ACC112 (cell line): Measurements from ENCODE around the gene FDXR.
A peak's percentile ranks its signal among the peaks of the same experiment; 100 is the strongest.

Experiments used
- H2AFZ ChIP-seq: fragments of 200-600 bp; sonication (generic); one replicate; pipeline ENCODE4 v1.6.0; 2017; ENCODE audit warnings: antibody characterized with exemption, low read length; ENCODE audit not compliant: unreplicated experiment
- H3K27ac ChIP-seq: fragments of 200-600 bp; sonication (generic); 2 replicates; pipeline ENCODE4 v1.5.1; 2014; ENCODE audit warnings: low read depth, mild to moderate bottlenecking, antibody characterized with exemption, low read length, moderate library complexity
- H3K27me3 ChIP-seq: fragments of 200-600 bp; sonication (generic); 2 replicates; pipeline ENCODE4 v1.6.1; 2014; ENCODE audit warnings: mild to moderate bottlenecking, antibody characterized with exemption, low read length, moderate library complexity, mixed read lengths; ENCODE audit not compliant: insufficient read depth
- H3K36me3 ChIP-seq: fragments of 200-600 bp; sonication (generic); 2 replicates; pipeline ENCODE4 v1.6.1; 2016; ENCODE audit warnings: mild to moderate bottlenecking, antibody characterized with exemption, low read length, moderate library complexity, mixed read lengths; ENCODE audit not compliant: insufficient read depth
- H3K4me1 ChIP-seq: fragments of 200-600 bp; sonication (generic); one replicate; pipeline ENCODE4 v1.6.1; 2016; ENCODE audit warnings: low read length, mixed read lengths; ENCODE audit not compliant: insufficient read depth, unreplicated experiment, control insufficient read depth
- H3K4me3 ChIP-seq: fragments of 200-600 bp; sonication (generic); 2 replicates; pipeline ENCODE4 v1.5.1; 2014; ENCODE audit warnings: mild to moderate bottlenecking, low read depth, low read length
- H3K79me2 ChIP-seq: fragments of 200-600 bp; sonication (generic); one replicate; pipeline ENCODE4 v1.6.0; 2016; ENCODE audit warnings: low read length; ENCODE audit not compliant: control insufficient read depth, unreplicated experiment, insufficient read depth

The FDXR gene

GRCh38 chr17:74879308-74879707, 6.5 kb upstream of the FDXR start:
- peaks cover 20% of the 10 kb centered on the region; the same call in 1 of the 2 replicates for H3K27me3 ChIP-seq
- H3K79me2 ChIP-seq: no peaks in the 10 kb centered on the region
- H3K4me1 ChIP-seq: peaks cover 11% of the 10 kb centered on the region
- no peak overlapping the region for H2AFZ ChIP-seq
- no peak overlapping the region for H3K27ac ChIP-seq
- no peaks in the 10 kb centered on the region for H3K36me3 ChIP-seq
- no peak overlapping the region for H3K4me3 ChIP-seq

- Histone ChIP-seq H2AFZ (no peak overlapping the region), H3K79me2 (no peaks in the 10 kb centered on the region), H3K27ac (no peak overlapping the region), H3K4me3 (no peak overlapping the region), H3K36me3 (no peaks in the 10 kb centered on the region), H3K27me3 (peaks cover 19% of the 10 kb centered on the region; the same call in 1 of the 2 replicates), H3K4me1 (peaks cover 11% of the 10 kb centered on the region)
Measured at GRCh38 chr17:74878658-74879057, 5.9 kb upstream of the FDXR start.

GRCh38 chr17:74877592-74878548, 5.1 kb upstream of the FDXR start:
- H3K4me1 ChIP-seq: peaks cover 11% of the 10 kb centered on the region
- H2AFZ ChIP-seq: no peak overlapping the region
- H3K27me3 ChIP-seq: peaks cover 18% of the 10 kb centered on the region; the same call in 1 of the 2 replicates
- no peak overlapping the region for H3K4me3 ChIP-seq
- no peaks in the 10 kb centered on the region for H3K79me2 ChIP-seq
- H3K36me3 ChIP-seq: no peaks in the 10 kb centered on the region
- H3K27ac ChIP-seq: no peak overlapping the region

GRCh38 chr17:74875977-74876593, 3.3 kb upstream of the FDXR start:
- no peaks in the 10 kb centered on the region for H3K36me3 ChIP-seq
- no peak overlapping the region for H3K27ac ChIP-seq
- peaks cover 17% of the 10 kb centered on the region for H3K4me1 ChIP-seq
- peaks cover 7% of the 10 kb centered on the region; the same call in 1 of the 2 replicates for H3K27me3 ChIP-seq
- H3K4me3 ChIP-seq: no peak overlapping the region
- no peaks in the 10 kb centered on the region for H3K79me2 ChIP-seq
- no peak overlapping the region for H2AFZ ChIP-seq

GRCh38 chr17:74875155-74875976, 2.6 kb upstream of the FDXR start:
- peaks cover 17% of the 10 kb centered on the region for H3K4me1 ChIP-seq
- H3K4me3 ChIP-seq: no peak overlapping the region
- no peaks in the 10 kb centered on the region for H3K36me3 ChIP-seq
- no peaks in the 10 kb centered on the region for H3K27me3 ChIP-seq
- no peak overlapping the region for H2AFZ ChIP-seq
- no peaks in the 10 kb centered on the region for H3K79me2 ChIP-seq
- H3K27ac ChIP-seq: no peak overlapping the region

GRCh38 chr17:74874615-74875037, 1.8 kb upstream of the FDXR start:
- no peaks in the 10 kb centered on the region for H3K27me3 ChIP-seq
- peaks cover 17% of the 10 kb centered on the region for H3K4me1 ChIP-seq
- no peak overlapping the region for H2AFZ ChIP-seq
- no peak overlapping the region for H3K4me3 ChIP-seq
- H3K79me2 ChIP-seq: no peaks in the 10 kb centered on the region
- H3K36me3 ChIP-seq: no peaks in the 10 kb centered on the region
- H3K27ac ChIP-seq: no peak overlapping the region

GRCh38 chr17:74873874-74874614, 1.2 kb upstream of the FDXR start:
- Histone ChIP-seq H3K4me1 (peaks cover 17% of the 10 kb centered on the region), H3K27me3 (no peaks in the 10 kb centered on the region), H3K79me2 (no peaks in the 10 kb centered on the region), H3K27ac (peak overlapping the region; percentile 53; the same call in 1 of the 2 replicates), H3K4me3 (peak overlapping the region; percentile 81), H3K36me3 (no peaks in the 10 kb centered on the region), H2AFZ (peak overlapping the region; percentile 54)

GRCh38 chr17:74873037-74873873, 461 bp upstream of the FDXR start:
- no peaks in the 10 kb centered on the region for H3K79me2 ChIP-seq
- peak overlapping the region; percentile 54 for H2AFZ ChIP-seq
- peaks cover 17% of the 10 kb centered on the region for H3K4me1 ChIP-seq
- H3K27ac ChIP-seq: peak overlapping the region; percentile 53
- H3K27me3 ChIP-seq: no peaks in the 10 kb centered on the region
- peak overlapping the region; percentile 84 for H3K4me3 ChIP-seq
- H3K36me3 ChIP-seq: no peaks in the 10 kb centered on the region

- Histone ChIP-seq H2AFZ (no peak overlapping the region), H3K27me3 (no peaks in the 10 kb centered on the region), H3K79me2 (no peaks in the 10 kb centered on the region), H3K27ac (no peak overlapping the region), H3K4me1 (peaks cover 17% of the 10 kb centered on the region), H3K36me3 (no peaks in the 10 kb centered on the region), H3K4me3 (peak overlapping the region; percentile 84)
Measured at GRCh38 chr17:74871356-74872076, 1.3 kb downstream of the FDXR start.
